Parathyroid adenoma (tissue), 2 donors: ENCODE data around the gene RPRML.
"Not testable (repeated sequence)": the region's sequence is repeated elsewhere in the genome, so short reads cannot be mapped to it uniquely, and the experiment has no call there.

ENCODE experiments used
- H2AFZ ChIP-seq: fragments of 300-600 bp; sonication (generic); one replicate; pipeline ENCODE4 v1.7.0; 2017; ENCODE audit warnings: antibody characterized with exemption, mild to moderate bottlenecking
- H3K27ac ChIP-seq: fragments of 300-600 bp; sonication (generic); one replicate; pipeline ENCODE4 v1.7.0; 2017
- H3K27me3 ChIP-seq: fragments of 300-600 bp; sonication (generic); one replicate; pipeline ENCODE4 v1.7.0; 2017; ENCODE audit warnings: low read length; ENCODE audit not compliant: control insufficient read depth, insufficient read depth
- H3K36me3 ChIP-seq: fragments of 300-600 bp; sonication (generic); one replicate; pipeline ENCODE4 v1.7.0; 2017; ENCODE audit warnings: low read length; ENCODE audit not compliant: control insufficient read depth, insufficient read depth
- H3K4me1 ChIP-seq: fragments of 300-600 bp; sonication (generic); one replicate; pipeline ENCODE4 v1.7.0; 2017; ENCODE audit warnings: control low read depth
- H3K4me2 ChIP-seq: fragments of 300-600 bp; sonication (generic); one replicate; pipeline ENCODE4 v1.7.0; 2017; ENCODE audit warnings: low read length
- H3K4me3 ChIP-seq: fragments of 300-600 bp; sonication (generic); one replicate; pipeline ENCODE4 v1.7.0; 2017; ENCODE audit warnings: low read depth, low read length
- H3K79me2 ChIP-seq: fragments of 300-600 bp; sonication (generic); one replicate; pipeline ENCODE4 v1.7.0; 2017; ENCODE audit warnings: control low read depth
- H3K9ac ChIP-seq: fragments of 300-600 bp; sonication (generic); one replicate; pipeline ENCODE4 v1.7.0; 2017; ENCODE audit warnings: mild to moderate bottlenecking
- H3K9me3 ChIP-seq: fragments of 300-600 bp; sonication (generic); one replicate; pipeline ENCODE4 v1.7.0; 2017; ENCODE audit warnings: low read length; ENCODE audit not compliant: control insufficient read depth
- TF ChIP-seq, protein P1 (sequence below): fragments of 300-600 bp; sonication (generic); IDR thresholded peaks from one replicate; pipeline ENCODE4 v1.7.0; 2017; ENCODE audit warnings: antibody characterized with exemption, mild to moderate bottlenecking
- donor health status: primary hyperparathyroidism.

The RPRML gene

DNA sequence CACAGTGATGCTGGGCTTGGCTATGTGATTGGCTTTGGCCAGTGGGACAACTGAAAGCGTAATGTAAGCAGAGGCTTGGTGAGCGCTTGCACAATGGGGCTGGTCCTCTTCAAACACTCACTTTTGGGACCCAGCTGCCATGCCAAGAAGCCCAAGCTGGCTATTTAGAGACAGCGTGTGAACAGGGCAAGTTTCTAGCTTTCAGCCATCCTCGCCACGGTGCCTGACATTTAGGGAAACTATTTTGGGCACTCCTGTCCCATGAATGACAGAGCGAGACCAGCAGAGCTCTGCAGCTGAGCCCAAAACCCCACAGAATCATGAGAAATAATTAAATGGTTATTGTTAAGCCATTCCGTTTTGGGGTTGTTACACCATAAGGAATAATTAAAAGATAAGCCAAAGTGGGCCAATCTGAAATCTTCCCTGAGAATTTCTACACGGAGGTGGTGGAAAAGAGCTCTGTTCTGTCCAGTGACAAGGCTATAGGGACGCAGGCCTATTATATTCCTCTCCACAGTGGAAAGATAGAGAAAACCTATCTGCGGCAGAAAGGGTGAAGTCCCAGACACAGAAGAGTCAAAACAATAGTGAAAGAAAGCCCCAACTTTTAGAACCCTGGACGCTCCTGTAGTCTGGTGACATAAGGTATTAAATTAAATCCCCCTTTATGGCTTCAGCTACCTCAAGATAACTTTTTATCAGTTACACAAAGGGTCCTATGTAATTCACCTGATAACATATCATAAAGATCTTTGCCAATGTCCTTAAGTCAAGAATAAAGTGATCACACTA lies 10.8 kb upstream of the RPRML start:
- H3K9ac ChIP-seq: no peak overlapping the region
- no peaks in the 10 kb centered on the region for H3K9me3 ChIP-seq
- no peak overlapping the region for H3K4me3 ChIP-seq
- H3K27ac ChIP-seq: no peak overlapping the region
- H3K79me2 ChIP-seq: no peaks in the 10 kb centered on the region
- H3K4me2 ChIP-seq: no peak overlapping the region
- no peaks in the 10 kb centered on the region for H3K4me1 ChIP-seq
- H3K36me3 ChIP-seq: no peaks in the 10 kb centered on the region
- no peaks in the 10 kb centered on the region for H3K27me3 ChIP-seq
- TF ChIP-seq, protein P1, sequence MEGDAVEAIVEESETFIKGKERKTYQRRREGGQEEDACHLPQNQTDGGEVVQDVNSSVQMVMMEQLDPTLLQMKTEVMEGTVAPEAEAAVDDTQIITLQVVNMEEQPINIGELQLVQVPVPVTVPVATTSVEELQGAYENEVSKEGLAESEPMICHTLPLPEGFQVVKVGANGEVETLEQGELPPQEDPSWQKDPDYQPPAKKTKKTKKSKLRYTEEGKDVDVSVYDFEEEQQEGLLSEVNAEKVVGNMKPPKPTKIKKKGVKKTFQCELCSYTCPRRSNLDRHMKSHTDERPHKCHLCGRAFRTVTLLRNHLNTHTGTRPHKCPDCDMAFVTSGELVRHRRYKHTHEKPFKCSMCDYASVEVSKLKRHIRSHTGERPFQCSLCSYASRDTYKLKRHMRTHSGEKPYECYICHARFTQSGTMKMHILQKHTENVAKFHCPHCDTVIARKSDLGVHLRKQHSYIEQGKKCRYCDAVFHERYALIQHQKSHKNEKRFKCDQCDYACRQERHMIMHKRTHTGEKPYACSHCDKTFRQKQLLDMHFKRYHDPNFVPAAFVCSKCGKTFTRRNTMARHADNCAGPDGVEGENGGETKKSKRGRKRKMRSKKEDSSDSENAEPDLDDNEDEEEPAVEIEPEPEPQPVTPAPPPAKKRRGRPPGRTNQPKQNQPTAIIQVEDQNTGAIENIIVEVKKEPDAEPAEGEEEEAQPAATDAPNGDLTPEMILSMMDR: no peak
- H2AFZ ChIP-seq: no peak overlapping the region

DNA sequence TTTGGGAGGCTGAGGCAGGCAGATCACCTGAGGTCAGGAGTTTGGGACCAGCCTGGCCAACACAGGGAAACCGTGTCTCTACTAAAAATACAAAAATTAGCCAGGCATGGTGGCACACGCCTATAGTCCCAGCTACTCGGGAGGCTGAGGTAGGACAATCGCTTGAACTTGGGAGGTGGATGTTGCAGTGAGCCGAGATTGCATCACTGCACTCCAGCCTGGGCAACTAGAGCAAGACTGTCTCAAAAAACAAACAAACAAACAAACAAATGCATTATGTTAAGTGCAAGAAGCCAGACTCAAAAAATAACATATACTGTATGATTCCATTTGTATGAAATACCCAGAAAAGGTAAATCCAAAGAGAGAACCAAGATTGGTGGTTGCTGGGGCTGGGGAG lies 8.9 kb upstream of the RPRML start:
- H2AFZ ChIP-seq, H3K9me3 ChIP-seq, H3K27ac ChIP-seq, H3K79me2 ChIP-seq, H3K27me3 ChIP-seq, H3K4me2 ChIP-seq, H3K4me3 ChIP-seq, H3K9ac ChIP-seq, H3K4me1 ChIP-seq, H3K36me3 ChIP-seq: not testable (repeated sequence)

DNA sequence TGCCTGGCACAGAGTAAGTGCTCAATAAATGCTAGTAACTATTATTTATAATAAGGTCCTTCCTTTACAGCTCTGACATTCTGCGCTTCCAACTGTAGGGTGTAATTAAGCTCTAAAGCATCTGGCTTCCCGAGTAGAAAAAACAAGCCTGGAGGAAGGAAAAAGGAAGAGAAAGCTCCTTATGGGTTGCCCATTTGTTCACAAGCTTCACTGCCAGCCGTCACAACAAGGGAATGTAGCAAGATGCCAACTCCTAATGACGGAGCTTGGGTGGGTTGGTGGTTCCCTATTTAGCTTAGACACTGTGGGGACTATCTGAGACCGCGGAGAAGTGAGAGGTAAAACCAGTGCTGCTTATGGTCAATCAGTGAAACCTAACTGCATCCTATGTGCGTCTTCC lies 7.3 kb upstream of the RPRML start:
- Histone ChIP-seq H2AFZ (no peak overlapping the region), H3K4me1 (no peaks in the 10 kb centered on the region), H3K4me2 (no peak overlapping the region), H3K9ac (no peak overlapping the region), H3K9me3 (no peaks in the 10 kb centered on the region), H3K4me3 (no peak overlapping the region), H3K27ac (no peak overlapping the region), H3K79me2 (no peaks in the 10 kb centered on the region), H3K36me3 (no peaks in the 10 kb centered on the region), H3K27me3 (no peaks in the 10 kb centered on the region)
- TF ChIP-seq, protein P1: no peak

DNA sequence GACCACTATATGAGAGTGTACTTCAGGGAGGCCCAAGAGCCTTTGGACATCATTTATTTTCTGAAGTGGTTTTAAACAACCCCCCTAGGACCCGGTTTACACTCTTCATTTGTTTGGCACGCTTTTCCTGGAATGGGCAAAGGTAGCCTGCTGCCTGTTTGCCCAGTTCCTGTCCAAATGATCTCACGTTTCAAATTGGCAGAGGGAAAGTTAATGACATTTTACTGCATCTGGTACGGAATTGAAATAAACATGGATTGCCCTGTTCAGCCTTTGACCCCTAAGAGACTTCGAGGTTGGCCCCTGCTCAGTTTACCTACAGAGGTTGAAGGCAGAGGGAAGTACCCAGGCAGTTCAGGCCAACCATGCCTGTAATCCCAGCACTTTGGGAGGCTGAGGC lies 5.8 kb upstream of the RPRML start:
- no peaks in the 10 kb centered on the region for H3K27me3 ChIP-seq
- no peaks in the 10 kb centered on the region for H3K9me3 ChIP-seq
- no peaks in the 10 kb centered on the region for H3K4me1 ChIP-seq
- TF ChIP-seq, protein P1: no peak
- no peak overlapping the region for H3K9ac ChIP-seq
- H3K4me2 ChIP-seq: no peak overlapping the region
- H2AFZ ChIP-seq: no peak overlapping the region
- no peaks in the 10 kb centered on the region for H3K36me3 ChIP-seq
- no peaks in the 10 kb centered on the region for H3K79me2 ChIP-seq
- H3K4me3 ChIP-seq: no peak overlapping the region
- no peak overlapping the region for H3K27ac ChIP-seq

DNA sequence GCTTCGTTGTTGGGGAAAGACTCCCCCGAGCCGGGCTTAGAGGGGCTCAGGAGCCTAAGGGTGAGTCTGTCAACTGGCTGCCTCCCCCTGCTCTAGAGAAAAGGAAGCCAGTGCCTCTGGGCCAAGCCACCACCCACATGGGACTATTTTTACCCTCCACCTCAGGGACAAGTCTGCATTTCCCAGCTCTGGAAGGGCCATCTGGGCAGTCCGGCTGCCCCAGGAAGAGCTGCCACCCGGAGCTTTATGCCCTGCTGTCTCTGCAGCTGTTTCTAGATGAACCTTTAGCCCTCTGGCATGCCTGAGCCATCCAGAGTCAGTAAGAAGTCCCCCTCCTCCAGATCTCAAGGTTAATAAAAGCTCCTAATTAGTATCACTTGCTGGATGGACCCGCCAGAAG lies 5.3 kb upstream of the RPRML start:
- Histone ChIP-seq H3K27ac (no peak overlapping the region), H3K9ac (no peak overlapping the region), H2AFZ (no peak overlapping the region), H3K4me2 (no peak overlapping the region), H3K79me2 (no peaks in the 10 kb centered on the region), H3K9me3 (no peaks in the 10 kb centered on the region), H3K36me3 (no peaks in the 10 kb centered on the region), H3K4me3 (no peak overlapping the region), H3K27me3 (no peaks in the 10 kb centered on the region), H3K4me1 (no peaks in the 10 kb centered on the region)
- TF ChIP-seq, protein P1: no peak
